ENCODE measurements around the gene SAG. TPM values are rescaled to one million over a fixed set of nuclear protein-coding genes. Genes with fewer than 3 reads are reported as not detected.

Gene SAG
- total RNA-seq, 1 donor from 2014 or later: not detected

DNA sequence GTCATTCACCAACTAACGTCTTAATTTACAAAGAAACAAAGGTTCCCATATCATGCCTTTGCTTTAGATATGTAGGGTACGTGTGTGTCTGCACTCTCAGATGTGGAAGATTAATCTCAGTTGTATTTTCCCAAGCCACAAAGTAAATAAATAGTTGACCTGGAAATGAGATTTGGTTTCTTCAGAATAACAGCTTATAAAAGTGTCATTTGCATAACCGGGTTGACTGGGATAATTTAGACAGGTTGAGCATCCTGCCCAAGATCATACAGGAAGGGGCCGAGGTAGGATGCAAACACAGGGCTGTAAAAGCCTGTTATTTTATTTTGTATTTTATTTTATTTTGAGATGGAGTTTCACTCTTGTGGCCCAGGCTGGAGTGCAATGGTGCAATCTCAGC, 36.7 kb upstream of the SAG start:
- peak overlapping the region; percentile 89 for H3K27ac Mint-ChIP-seq
- intact Hi-C loops (cut with micrococcal nuclease): loop anchor here (10.0 kb wide), 2 partner anchors 144 to 174 kb away; no protein-coding TSS in a partner anchor
- no peaks in the 10 kb centered on the region for H3K9me3 Mint-ChIP-seq
- peak overlapping the region; percentile 68 for H3K4me3 Mint-ChIP-seq (ENCODE audit: low read depth)
- DNase-seq (ENCODE audit: low spot score): no peak
- peaks cover 69% of the 10 kb centered on the region for H3K4me1 Mint-ChIP-seq (ENCODE audit: low read depth)
- no peaks in the 10 kb centered on the region for H3K27me3 Mint-ChIP-seq (ENCODE audit: low read depth)
- H3K36me3 Mint-ChIP-seq (ENCODE audit: low read depth): peaks cover 94% of the 10 kb centered on the region

DNA sequence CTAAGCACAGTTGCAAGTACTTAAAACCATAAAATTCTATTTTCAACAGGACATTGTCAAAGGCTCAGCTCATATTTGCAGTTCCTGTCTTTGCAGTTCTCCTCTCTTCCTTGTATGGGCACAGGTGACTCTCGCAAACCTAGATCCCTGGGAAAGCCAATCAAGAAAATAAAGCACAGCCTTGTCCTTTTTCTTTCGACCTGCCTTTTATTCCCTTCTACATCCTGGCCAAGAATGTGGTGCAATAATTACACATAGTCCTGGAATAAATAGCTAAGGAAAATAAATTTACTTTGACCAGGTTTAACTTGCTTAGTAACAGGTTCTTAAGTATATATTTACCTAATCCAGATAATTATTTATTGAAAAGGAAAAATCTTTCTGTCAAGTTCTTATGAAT, 35.9 kb upstream of the SAG start:
- intact Hi-C loops (cut with micrococcal nuclease): loop anchor here (10.0 kb wide), 2 partner anchors 143 to 173 kb away; no protein-coding TSS in a partner anchor
- Mint-ChIP-seq H3K36me3 (ENCODE audit: low read depth) (peaks cover 93% of the 10 kb centered on the region), H3K27me3 (ENCODE audit: low read depth) (no peaks in the 10 kb centered on the region), H3K9me3 (no peaks in the 10 kb centered on the region), H3K27ac (peak overlapping the region; percentile 6), H3K4me3 (ENCODE audit: low read depth) (no peak overlapping the region), H3K4me1 (ENCODE audit: low read depth) (peaks cover 62% of the 10 kb centered on the region)
- DNase-seq (ENCODE audit: low spot score): no peak

DNA sequence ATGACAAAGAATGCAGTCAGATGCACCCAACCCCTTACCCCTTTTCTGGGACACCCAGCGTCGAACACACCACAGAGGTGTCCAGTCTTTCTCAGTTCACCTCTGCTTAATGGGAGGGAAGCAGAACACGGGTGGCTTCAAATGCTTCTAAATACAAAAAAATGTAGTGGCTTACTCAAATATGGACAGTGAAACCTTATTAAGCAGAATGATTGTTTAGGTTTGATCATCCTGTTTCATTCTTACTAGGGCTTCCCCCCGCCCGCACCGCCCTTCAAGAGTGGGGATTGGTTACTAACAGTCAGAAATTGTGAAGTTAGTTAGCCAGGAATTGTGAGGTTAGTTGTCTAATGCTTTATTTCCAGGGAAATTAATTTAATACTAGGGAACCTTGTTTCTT, 34.5 kb upstream of the SAG start:
- DNase-seq (ENCODE audit: low spot score): no peak
- Mint-ChIP-seq H3K4me1 (ENCODE audit: low read depth) (peaks cover 51% of the 10 kb centered on the region), H3K27me3 (ENCODE audit: low read depth) (no peaks in the 10 kb centered on the region), H3K4me3 (ENCODE audit: low read depth) (no peak overlapping the region), H3K9me3 (no peaks in the 10 kb centered on the region), H3K27ac (peak overlapping the region; percentile 57), H3K36me3 (ENCODE audit: low read depth) (peaks cover 92% of the 10 kb centered on the region)
- intact Hi-C loops (cut with micrococcal nuclease): loop anchor here (10.0 kb wide), 2 partner anchors 142 to 172 kb away; no protein-coding TSS in a partner anchor

DNA sequence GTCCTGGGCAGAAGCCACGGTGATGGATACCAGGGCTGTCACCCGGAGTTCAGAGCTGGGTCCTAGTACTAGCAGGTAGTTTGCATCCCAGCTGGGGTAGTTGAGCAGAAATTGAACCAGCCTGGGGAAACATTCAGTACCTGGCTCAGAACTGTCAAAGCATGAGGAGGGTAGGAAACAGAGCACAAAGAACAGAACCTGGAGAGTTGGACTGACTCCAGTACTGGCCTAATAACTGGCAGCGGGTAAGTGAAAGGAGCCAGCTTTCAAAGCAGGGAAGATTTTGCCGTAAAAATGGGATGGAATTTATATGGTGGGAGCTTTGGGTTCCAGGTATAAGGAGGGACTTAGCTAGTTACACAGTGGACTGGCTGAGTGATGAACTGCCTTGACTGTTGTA, 32.4 kb upstream of the SAG start:
- Mint-ChIP-seq H3K36me3 (ENCODE audit: low read depth) (peaks cover 88% of the 10 kb centered on the region), H3K27ac (no peak overlapping the region)

DNA sequence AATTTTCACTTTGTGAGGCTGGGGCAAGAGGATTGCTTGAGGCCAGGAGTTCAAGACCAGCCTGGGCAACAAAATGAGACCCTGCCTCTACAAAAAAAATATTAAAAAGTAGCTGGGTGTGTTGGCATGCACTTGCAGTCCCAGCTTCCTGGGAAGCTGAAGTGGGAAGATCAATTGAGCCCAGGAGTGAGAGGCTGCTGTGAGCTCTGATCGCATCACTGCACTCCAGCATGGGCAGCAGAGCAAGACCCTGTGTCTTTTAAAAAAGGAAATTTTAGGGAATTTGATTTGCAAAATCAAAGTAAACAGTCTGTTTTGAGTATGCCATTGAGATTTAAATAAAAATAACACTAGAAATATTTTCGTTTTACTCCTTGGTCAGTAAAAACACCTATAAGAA, 28.7 kb upstream of the SAG start:
- H3K4me3 Mint-ChIP-seq (ENCODE audit: low read depth): no peak overlapping the region
- peaks cover 5% of the 10 kb centered on the region for H3K4me1 Mint-ChIP-seq (ENCODE audit: low read depth)
- intact Hi-C loops (cut with micrococcal nuclease): loop anchor here (10.0 kb wide), 2 partner anchors 136 to 166 kb away; no protein-coding TSS in a partner anchor
- no peaks in the 10 kb centered on the region for H3K9me3 Mint-ChIP-seq
- H3K27me3 Mint-ChIP-seq (ENCODE audit: low read depth): no peaks in the 10 kb centered on the region
- no peak for DNase-seq (ENCODE audit: low spot score)
- no peak overlapping the region for H3K27ac Mint-ChIP-seq
- peaks cover 84% of the 10 kb centered on the region for H3K36me3 Mint-ChIP-seq (ENCODE audit: low read depth)

More for the DNA sequence above, 32.4 kb upstream of the SAG start:
- H3K9me3 Mint-ChIP-seq: no peaks in the 10 kb centered on the region
- DNase-seq (ENCODE audit: low spot score): no peak
- no peak overlapping the region for H3K4me3 Mint-ChIP-seq (ENCODE audit: low read depth)
- intact Hi-C loops (cut with micrococcal nuclease): loop anchor here (10.0 kb wide), 2 partner anchors 140 to 170 kb away; no protein-coding TSS in a partner anchor
- peaks cover 32% of the 10 kb centered on the region for H3K4me1 Mint-ChIP-seq (ENCODE audit: low read depth)
- H3K27me3 Mint-ChIP-seq (ENCODE audit: low read depth): no peaks in the 10 kb centered on the region

DNA sequence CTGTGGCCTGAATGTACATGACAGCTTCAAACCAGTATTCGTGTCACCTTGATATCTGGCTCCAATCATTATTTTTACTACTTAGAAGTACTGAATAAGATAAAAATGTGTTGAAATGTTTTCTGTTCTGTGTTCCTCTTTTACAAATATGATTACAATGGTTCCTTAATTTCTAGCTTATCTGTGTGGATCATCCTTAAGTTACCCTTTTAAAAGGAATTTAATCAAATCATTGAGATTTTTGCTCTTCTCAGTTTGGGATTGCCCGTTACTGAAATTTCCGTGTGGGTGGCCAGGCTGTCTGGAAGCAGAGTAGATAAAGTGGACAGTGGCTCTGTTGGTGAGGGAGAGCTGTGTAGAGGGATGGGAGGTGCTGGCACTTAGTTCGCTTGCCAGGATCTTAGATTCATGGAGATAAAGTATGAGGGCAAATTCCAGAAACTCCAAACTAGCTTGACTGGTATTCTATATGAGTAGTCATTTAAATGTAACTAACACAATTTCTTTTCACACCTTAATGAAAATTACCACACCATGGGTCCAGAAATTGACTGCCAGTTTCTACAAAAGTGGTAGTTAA, 27.4 kb upstream of the SAG start:
- Mint-ChIP-seq H3K36me3 (ENCODE audit: low read depth) (peaks cover 80% of the 10 kb centered on the region), H3K27me3 (ENCODE audit: low read depth) (no peaks in the 10 kb centered on the region), H3K4me1 (ENCODE audit: low read depth) (peaks cover 3% of the 10 kb centered on the region), H3K4me3 (ENCODE audit: low read depth) (no peak overlapping the region), H3K9me3 (no peaks in the 10 kb centered on the region), H3K27ac (peak overlapping the region; percentile 43)
- DNase-seq (ENCODE audit: low spot score): no peak
- intact Hi-C loops (cut with micrococcal nuclease): no loop called here

DNA sequence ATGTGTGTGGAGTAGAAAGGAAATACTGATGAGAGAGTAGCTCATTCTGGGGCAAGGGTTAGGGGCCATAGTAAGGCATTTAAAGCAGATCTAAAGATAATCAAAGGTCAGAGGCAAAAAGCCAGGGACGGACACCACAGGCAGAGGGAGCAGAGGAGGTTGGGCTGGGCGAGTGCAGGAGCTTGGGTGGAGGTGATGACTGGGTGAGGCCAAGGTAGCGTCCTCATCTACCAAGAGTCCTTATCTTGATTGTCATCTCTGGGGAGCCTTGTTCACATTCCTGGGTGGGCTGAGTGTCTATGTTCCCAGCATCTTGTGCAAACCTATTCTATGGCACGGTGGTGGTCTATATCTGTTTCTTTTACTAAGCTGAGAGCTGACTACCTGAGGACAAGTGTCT, 26.1 kb upstream of the SAG start:
- Mint-ChIP-seq H3K36me3 (ENCODE audit: low read depth) (peaks cover 78% of the 10 kb centered on the region), H3K4me3 (ENCODE audit: low read depth) (no peak overlapping the region), H3K4me1 (ENCODE audit: low read depth) (peaks cover 3% of the 10 kb centered on the region), H3K27me3 (ENCODE audit: low read depth) (no peaks in the 10 kb centered on the region), H3K9me3 (no peaks in the 10 kb centered on the region), H3K27ac (no peak overlapping the region)
- DNase-seq (ENCODE audit: low spot score): no peak
- intact Hi-C loops (cut with micrococcal nuclease): no loop called here

DNA sequence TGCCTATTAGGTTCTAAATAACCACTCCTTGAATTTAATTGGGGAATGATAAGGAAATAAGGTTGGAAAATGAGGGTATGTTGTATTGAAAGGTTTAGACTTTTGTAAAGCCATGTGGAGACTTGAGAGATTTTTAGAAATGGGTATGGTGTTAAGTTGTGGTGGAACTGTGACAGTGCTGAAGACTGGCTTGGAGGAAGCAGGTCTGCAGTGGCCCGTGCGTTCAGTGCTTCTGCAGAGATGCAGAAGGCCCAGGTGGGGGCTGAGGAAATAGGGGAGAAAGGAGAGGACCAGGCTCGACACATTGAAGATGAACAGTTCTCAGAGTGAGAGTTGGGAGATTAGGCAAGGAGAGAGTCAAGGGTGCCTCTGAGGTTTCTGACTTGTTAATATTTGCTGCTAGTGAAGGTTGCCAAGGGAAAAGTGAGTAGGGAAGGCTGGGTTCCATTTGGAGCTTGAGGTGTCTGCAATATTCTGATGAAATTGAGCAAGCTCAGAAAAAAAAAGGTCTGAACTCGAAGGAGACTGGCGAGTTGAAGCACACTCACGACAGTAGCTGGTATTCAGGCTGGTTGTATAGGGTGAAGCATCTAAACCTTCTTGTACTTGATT, 25.5 kb upstream of the SAG start:
- Mint-ChIP-seq H3K27ac (no peak overlapping the region), H3K4me1 (ENCODE audit: low read depth) (peaks cover 3% of the 10 kb centered on the region), H3K27me3 (ENCODE audit: low read depth) (no peaks in the 10 kb centered on the region), H3K4me3 (ENCODE audit: low read depth) (no peak overlapping the region), H3K9me3 (no peaks in the 10 kb centered on the region), H3K36me3 (ENCODE audit: low read depth) (peaks cover 80% of the 10 kb centered on the region)
- DNase-seq (ENCODE audit: low spot score): no peak
- intact Hi-C loops (cut with micrococcal nuclease): no loop called here

DNA sequence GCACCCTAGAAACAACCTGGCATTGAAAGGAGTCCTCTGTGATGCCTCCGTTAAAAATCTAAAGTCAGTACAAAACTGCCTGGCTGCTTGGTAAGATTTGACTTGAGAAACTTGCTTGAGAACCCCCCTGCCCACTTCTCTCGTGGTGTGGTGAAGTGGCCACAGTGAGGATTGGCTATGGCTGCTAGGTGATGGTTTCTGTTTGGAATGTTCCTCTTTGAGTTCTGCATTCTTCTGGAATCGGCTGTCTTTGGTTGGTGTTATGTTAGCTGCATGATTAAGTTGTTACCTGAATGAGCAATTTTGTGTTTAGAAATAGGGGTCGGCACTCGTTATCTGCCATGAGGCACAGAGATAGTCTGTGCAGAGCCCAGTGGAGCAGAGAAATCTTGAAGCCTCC, 21.7 kb upstream of the SAG start:
- intact Hi-C loops (cut with micrococcal nuclease): no loop called here
- Mint-ChIP-seq H3K4me3 (ENCODE audit: low read depth) (no peak overlapping the region), H3K27ac (no peak overlapping the region), H3K9me3 (no peaks in the 10 kb centered on the region), H3K4me1 (ENCODE audit: low read depth) (no peaks in the 10 kb centered on the region), H3K27me3 (ENCODE audit: low read depth) (no peaks in the 10 kb centered on the region), H3K36me3 (ENCODE audit: low read depth) (peaks cover 79% of the 10 kb centered on the region)
- no peak for DNase-seq (ENCODE audit: low spot score)

DNA sequence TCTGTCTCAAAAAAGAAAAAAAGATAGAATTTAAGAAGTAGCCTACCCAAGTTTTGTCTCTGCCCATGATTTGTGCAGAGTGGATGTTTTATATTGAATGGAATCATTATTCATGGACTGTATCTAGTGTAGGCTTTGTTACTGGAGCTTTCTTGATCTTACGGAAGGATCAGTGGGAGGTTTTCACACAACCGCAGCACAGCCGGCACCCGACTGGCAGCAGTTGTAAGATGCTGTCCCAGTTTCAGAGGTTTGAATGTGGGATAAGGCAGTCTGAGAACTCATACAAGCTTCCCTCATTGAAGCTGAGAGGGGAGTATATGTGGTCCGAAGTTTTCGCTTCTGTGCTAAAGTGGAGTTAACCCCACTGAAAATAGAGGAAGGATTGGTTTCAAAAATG, 19.7 kb upstream of the SAG start:
- peaks cover 78% of the 10 kb centered on the region for H3K36me3 Mint-ChIP-seq (ENCODE audit: low read depth)
- H3K4me1 Mint-ChIP-seq (ENCODE audit: low read depth): no peaks in the 10 kb centered on the region
- H3K9me3 Mint-ChIP-seq: no peaks in the 10 kb centered on the region
- no peak overlapping the region for H3K4me3 Mint-ChIP-seq (ENCODE audit: low read depth)
- intact Hi-C loops (cut with micrococcal nuclease): no loop called here
- no peak for DNase-seq (ENCODE audit: low spot score)
- H3K27ac Mint-ChIP-seq: no peak overlapping the region
- H3K27me3 Mint-ChIP-seq (ENCODE audit: low read depth): no peaks in the 10 kb centered on the region

DNA sequence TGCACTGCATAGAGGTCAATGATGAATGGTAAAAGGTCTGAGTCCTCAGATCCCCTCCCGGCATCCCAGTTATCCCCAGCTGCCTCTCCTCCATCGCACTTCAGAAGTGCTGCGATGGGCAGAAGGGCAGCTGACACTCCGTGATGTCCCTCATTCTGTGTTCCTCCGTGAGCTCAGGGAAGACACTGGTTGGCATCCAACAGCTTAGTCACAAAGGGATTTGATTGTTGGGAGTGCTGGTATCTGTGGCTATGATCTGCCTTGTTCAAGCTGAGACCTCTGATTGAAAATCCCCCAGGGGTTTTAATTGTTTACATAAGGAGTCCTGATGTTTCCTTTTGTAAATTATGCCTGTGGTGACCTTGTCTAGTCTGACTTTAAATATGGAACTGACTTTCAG, 19.0 kb upstream of the SAG start:
- Mint-ChIP-seq H3K4me3 (ENCODE audit: low read depth) (no peak overlapping the region), H3K4me1 (ENCODE audit: low read depth) (no peaks in the 10 kb centered on the region), H3K27ac (no peak overlapping the region), H3K9me3 (no peaks in the 10 kb centered on the region), H3K36me3 (ENCODE audit: low read depth) (peaks cover 81% of the 10 kb centered on the region), H3K27me3 (ENCODE audit: low read depth) (no peaks in the 10 kb centered on the region)
- intact Hi-C loops (cut with micrococcal nuclease): no loop called here
- no peak for DNase-seq (ENCODE audit: low spot score)

DNA sequence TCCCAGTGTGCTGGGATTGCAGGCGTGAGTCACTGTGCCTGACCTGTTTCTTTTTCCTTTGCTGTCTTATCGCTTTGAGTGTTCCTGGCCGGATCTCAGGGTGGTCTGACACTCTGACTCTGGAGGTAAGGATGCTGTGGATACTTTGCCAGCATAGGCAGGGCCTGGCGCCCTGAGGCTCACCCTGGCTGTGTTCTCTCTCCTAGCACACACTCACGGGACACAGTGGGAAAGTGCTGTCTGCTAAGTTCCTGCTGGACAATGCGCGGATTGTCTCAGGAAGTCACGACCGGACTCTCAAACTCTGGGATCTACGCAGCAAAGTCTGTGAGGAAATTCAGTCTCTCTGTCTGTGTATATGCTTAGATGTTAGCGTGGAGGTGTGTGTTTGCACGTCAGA, 18.0 kb upstream of the SAG start:
- Mint-ChIP-seq H3K36me3 (ENCODE audit: low read depth) (peaks cover 88% of the 10 kb centered on the region), H3K9me3 (no peaks in the 10 kb centered on the region), H3K4me1 (ENCODE audit: low read depth) (no peaks in the 10 kb centered on the region), H3K27me3 (ENCODE audit: low read depth) (no peaks in the 10 kb centered on the region), H3K4me3 (ENCODE audit: low read depth) (no peak overlapping the region), H3K27ac (no peak overlapping the region)
- intact Hi-C loops (cut with micrococcal nuclease): no loop called here
- no peak for DNase-seq (ENCODE audit: low spot score)

DNA sequence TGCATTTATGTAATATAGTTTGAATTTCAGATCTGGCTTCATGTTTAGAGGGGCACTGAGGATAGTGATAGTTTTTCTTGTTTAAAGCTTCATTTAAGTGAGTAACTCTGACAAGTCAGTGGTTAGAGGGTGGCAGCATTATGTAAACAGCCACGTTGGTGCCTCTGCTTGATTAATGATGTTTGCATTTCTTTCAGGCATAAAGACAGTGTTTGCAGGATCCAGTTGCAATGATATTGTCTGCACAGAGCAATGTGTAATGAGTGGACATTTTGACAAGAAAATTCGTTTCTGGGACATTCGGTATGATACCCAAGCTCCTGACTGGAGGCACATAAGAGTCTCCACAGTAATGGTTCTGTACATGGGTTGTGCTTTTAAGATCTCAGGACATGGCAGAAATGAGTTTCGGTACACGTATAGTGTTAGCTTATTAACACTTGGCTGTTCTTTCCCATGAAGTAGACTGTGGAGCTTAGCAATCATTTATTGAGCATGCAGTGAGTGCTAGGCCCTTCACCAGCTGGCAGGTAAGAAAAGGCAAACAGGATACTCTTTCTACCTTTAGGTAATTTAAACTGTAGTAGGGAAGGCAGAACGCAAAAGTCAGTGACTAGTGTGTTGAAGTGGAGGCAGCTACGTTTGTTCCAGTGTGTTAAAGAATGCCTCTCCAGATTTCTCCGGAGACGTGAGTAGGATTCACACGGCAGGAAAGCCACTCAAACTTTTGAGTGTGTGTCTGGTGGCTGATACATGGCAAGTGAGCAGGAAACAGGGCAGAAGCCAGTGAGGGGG, 17.4 kb upstream of the SAG start:
- no peak overlapping the region for H3K4me3 Mint-ChIP-seq (ENCODE audit: low read depth)
- intact Hi-C loops (cut with micrococcal nuclease): no loop called here
- peaks cover 88% of the 10 kb centered on the region for H3K36me3 Mint-ChIP-seq (ENCODE audit: low read depth)
- no peak for DNase-seq (ENCODE audit: low spot score)
- H3K27me3 Mint-ChIP-seq (ENCODE audit: low read depth): no peaks in the 10 kb centered on the region
- no peaks in the 10 kb centered on the region for H3K9me3 Mint-ChIP-seq
- H3K27ac Mint-ChIP-seq: no peak overlapping the region
- H3K4me1 Mint-ChIP-seq (ENCODE audit: low read depth): no peaks in the 10 kb centered on the region
